Activated naive CD4-positive, alpha-beta T cell treated with Interleukin-2 at 50 U/mL for 16 hours (primary cell): ENCODE data around the gene FHAD1.
"Not testable (repeated sequence)": the region's sequence is repeated elsewhere in the genome, so short reads cannot be mapped to it uniquely, and the experiment has no call there.

ENCODE experiments used
- DNase-seq: peaks from one replicate; pipeline ENCODE4 v3.0.0-alpha.2; 2020

The FHAD1 gene

GRCh38 chr1:15350151-15350550 is 103.1 kb downstream of the FHAD1 start:
- peak; percentile 10 for DNase-seq

DNA sequence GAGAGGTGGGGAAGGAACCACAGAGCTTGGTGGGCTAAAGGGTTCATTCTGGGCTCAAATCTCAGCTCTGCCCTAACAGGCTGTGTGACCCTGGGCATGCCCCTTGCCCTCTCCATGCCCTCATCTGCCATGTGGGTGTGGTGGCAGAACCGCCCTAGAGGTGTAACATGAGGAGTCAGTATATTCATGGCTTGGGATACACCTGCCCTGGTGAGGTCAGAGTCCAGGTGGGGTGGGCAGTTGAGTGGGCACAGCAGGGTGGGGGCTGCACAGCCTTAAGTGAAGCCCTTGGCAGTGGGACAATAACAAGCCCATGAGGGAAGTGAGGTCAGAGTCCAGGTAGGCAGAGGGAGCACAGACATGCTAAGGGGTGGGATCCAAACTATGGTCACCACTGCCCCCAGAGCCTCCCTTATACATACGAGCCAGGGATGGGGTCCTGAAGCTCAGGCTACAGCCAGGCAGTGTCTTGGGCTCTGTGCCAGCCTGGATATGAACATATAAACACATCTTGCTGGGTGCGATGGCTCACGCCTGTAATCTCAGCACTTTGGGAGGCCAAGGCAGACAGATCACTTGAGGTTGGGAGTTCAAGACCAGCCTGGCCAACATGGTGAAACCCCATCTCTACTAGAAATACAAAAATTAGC is 103.7 kb downstream of the FHAD1 start:
- no peak for DNase-seq

- DNase-seq: no peak
These were observed 104.3 kb downstream of the FHAD1 start for GRCh38 chr1:15351310-15351709.

DNA sequence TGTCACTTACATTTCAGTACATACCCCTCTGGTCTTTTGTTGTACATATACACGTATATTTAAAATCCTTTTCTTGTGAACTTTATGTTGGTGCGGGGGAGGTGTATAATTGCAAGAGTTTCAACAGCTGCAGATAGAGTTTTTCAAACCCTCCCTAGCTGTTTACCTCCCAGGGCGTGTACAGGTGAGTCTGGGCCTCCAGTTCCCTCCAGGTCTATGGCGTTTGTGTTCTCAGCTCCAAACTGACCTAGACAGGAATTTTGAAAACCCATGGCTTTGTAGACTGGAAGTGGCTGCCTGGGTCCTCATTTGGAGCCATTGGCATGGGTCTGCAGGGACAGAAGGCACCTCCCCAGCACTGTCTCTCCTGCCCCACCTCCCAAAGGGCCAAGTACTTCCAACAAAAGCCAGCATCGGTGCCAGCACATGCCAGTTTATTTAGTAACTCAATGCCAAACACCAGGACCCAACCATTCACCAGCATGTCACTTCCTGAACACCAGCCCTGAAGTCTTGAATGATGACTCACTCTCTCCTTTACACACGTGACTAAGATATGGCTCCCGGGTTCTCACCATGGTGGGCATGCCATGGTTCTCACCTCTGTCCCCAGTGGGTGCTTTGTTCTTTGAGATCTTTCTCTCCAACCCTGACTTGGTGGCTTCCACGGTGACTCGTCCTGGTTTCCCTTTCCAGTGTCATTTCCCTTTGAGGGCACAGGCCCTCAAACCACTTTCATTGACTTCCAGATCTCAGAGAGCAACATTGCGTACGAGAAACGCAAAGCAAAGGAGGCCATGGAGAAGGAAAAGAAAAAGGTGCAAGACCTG is 105.3 kb downstream of the FHAD1 start:
- DNase-seq: peak; percentile 51

GRCh38 chr1:15353839-15354579 is 107.0 kb downstream of the FHAD1 start:
- no peak for DNase-seq

GRCh38 chr1:15354580-15354965 is 107.5 kb downstream of the FHAD1 start:
- no peak for DNase-seq

DNA sequence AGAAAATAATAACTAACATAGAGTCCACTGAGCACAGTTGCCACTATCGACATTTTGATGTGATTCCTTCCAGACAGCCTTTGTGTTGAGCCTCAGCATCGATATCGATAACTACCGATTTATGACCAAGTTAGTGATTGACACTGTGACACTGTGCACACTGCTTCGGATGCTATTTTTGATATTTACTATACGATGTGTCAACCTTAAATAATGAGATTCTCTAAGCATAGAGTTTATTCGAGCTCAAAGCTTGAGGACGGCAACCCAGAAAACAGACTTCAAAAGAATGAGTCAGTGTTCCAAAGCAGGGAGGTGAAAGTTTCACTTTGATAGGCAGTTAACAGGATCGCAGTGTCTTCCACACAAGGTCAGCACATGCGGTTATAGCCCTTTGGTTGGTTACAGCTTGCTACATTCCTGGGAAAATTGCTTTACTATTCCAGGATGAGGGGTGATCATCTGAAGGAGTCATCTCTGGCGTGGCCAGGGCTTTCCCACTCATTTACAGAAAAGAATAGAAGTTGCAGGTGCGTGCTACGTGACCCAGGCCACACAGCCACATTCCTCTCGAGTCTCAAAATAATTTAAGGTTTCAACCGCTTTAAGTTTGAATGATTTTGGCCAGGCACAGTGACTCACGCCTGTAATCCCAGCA is 109.1 kb downstream of the FHAD1 start:
- DNase-seq: no peak

DNA sequence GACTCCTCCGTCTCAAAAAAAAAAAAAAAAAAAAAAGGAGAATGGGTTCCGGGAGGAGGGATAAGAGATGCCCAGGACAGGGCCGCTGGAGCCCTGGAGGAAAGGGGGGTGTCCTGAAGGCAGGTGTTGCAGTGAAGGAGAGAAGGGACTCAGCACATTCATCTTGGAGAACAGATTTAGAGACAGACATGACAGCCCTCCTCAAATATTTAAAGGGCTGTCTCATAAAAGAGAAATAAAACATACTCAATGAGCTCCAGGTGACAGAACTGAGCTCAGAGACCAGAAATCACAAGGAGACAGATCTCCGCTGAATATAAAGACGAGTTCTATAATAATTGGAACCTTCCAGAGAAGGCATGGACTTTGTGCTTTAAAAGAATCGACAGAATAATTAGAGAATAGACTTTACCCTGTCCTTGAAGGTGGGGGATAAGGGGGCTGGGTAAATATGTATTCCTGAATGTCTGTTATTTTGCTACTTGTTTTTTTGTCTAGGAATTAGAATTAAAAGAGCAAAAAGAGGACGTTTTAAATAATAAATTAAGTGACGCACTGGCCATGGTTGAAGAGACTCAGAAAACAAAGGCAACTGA is 110.7 kb downstream of the FHAD1 start:
- no peak for DNase-seq

DNA sequence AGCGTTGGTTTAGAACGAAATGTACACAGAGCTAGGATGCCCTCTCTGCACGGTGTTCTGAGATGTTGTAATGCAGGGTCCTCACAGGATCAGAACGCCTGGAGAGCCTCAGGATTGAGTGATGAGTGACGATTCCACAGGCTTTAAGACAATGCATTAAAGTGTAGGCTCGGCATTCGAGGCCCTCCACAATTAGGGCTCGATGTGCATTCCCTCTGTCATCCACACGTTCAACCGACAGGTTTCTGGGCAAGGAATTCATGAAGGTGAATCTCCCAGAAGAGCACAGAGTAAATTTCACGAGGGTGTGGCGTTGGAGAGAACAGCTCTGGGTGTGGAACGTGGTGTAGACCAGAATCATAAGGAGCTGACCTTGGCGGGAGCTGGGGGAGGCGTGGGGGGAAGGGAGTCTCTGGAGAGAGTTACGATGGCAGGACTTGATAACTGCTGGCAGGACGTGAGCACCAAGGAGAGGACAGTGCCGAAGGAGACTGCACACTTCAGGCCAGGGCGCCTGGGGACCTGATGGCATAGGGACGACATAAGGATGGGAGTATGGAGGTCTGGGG is 111.6 kb downstream of the FHAD1 start:
- no peak for DNase-seq

DNA sequence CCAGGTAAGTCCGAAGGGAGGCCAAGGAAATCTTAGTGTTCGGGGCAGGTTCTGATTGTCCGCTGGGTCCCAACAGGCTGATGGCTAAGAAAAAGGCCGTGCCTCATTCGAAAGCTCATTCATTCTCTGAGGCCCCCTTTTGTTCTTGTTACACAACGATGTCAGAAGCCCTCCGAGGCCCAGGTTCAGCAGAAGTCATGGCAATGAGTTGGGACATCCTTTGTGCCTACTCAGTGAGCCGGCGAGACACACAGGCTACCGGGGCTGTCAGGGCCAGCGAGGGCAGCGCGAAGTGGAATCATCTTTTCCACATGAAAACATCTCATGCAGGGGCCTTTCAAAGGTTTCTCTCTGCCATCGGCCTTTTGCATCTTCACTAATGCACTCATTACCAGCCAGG is 113.7 kb downstream of the FHAD1 start:
- no peak for DNase-seq

GRCh38 chr1:15362096-15362736 is 115.2 kb downstream of the FHAD1 start:
- no peak for DNase-seq

DNA sequence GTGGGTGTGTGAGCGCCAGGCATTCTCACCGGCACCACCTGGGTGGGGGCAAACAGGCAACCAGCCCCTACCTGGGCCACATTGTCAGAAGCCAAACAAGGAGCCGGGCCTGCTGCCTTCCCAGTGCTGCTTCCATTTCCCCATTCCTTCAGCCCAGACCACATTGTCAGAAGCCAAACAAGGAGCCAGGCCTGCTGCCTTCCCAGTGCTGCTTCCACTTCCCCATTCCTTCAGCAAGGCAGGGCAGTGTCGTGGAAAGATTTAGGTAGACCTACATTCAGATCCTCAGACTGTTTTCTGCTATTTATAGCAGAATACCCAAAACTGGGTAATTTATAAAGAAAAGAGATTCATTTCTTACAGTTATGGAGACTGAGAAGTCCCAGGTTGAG is 115.7 kb downstream of the FHAD1 start:
- DNase-seq: no peak

GRCh38 chr1:15364740-15365139 is 117.7 kb downstream of the FHAD1 start:
- no peak for DNase-seq

- DNase-seq: no peak
These were observed 121.9 kb downstream of the FHAD1 start for GRCh38 chr1:15368888-15369287.

DNA sequence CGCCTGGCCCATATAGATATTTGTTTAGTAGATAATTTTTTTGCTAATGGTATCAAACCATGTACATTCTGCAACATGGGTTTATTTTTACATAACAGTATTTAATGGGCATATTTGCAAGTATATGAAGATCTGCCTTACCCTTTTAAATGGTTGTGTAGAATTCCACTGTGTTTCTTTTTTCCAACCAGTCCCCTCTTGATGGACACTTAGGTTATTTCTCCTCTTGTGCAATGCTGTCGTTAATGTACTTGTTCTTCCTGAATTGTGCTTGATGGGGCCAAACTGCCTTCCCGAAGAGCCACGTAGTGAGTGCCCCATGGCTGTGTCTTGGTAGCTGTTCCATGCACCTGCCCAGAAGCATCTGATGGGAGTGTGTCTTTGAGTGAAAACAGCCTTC is 123.2 kb downstream of the FHAD1 start:
- no peak for DNase-seq

DNA sequence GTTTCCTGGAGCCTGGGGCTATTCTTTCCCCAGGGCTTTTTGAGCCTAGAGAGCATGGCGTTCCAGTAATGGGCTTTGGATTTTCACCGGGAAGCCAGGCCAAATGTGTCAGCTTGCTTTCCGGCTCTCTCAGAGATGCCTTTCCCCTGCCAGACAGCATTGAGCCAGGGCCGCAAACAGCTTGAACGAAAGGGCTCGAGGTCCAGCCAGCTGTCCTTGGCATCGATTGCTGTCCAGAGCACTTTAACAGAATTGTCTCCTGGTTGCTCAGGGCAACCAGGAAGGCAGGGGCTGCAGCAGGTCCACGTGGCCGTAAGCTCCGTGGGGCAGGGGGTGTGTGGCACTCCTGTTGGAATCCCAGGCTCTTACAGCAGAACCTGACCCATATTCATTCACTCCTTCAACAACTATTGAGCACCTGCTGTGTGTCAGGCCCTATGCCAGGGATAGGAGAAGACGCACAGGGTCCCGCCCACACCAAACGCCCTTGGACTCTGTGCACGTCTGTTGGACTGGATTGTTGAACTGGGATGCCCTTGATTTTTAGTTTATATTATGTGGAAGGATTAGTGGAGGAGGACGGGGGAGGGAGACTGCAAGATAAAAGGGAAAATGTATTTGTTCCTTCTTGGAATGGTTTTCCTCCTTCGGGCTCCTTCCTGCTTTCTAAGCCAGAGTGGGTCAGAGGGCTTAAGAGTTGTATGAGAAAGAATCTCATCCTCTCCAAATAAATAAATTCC is 123.9 kb downstream of the FHAD1 start:
- no peak for DNase-seq

- DNase-seq: no peak
These were observed 124.9 kb downstream of the FHAD1 start for GRCh38 chr1:15371610-15372545.

GRCh38 chr1:15378729-15379128 is 131.7 kb downstream of the FHAD1 start:
- DNase-seq: no peak

DNA sequence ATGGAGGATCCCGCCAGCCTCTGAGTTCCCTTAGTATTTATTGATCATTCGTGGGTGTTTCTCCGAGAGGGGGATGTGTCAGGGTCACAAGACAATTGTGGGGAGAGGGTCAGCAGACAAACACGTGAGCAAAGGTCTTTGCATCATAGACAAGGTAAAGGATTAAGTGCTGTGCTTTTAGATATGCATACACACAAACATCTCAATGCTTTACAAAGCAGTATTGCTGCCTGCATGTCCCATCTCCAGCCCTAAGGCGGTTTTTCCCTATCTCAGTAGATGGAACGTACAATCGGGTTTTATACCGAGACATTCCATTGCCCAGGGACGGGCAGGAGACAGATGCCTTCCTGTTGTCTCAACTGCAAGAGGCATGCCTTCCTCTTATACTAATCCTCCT is 132.1 kb downstream of the FHAD1 start:
- not testable (repeated sequence) for DNase-seq
